Bone marrow (tissue), 2 donors: ENCODE results near the gene CCDC12.
"Not testable (repeated sequence)": the region's sequence is repeated elsewhere in the genome, so short reads cannot be mapped to it uniquely, and the experiment has no call there.

Experiments used
- DNase-seq, 2 donors: peaks; one replicate each; lab custom pipeline; 2025; lab: John Stamatoyannopoulos, UW

Gene CCDC12

DNA sequence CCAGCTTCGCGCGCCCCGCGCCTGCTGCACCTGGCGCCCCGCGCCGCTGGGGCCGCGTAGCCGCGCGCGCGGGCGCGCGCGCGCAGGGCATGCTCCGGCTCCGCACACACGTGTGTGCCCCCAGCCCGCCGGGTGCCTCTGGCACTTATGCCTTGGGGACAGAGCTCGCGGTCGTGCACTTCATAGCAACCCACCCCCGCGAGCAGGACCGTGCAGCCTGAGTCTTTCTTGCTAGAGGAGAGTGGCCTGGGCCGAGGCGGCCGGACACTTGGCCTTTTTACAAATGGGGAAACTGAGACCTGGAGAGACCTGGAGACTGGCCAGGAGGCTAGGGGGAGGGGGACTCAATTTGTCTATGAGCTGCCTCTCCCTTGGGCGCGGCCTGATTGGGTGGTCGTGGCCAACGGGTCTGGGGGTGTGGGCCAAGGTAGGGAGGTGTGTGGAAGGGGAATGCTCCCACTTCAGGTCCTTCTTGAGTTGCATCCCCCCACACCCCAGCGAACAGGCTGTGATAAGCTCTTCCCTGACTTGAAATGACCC is 3.5 kb upstream of the CCDC12 start:
- no peak for DNase-seq

DNA sequence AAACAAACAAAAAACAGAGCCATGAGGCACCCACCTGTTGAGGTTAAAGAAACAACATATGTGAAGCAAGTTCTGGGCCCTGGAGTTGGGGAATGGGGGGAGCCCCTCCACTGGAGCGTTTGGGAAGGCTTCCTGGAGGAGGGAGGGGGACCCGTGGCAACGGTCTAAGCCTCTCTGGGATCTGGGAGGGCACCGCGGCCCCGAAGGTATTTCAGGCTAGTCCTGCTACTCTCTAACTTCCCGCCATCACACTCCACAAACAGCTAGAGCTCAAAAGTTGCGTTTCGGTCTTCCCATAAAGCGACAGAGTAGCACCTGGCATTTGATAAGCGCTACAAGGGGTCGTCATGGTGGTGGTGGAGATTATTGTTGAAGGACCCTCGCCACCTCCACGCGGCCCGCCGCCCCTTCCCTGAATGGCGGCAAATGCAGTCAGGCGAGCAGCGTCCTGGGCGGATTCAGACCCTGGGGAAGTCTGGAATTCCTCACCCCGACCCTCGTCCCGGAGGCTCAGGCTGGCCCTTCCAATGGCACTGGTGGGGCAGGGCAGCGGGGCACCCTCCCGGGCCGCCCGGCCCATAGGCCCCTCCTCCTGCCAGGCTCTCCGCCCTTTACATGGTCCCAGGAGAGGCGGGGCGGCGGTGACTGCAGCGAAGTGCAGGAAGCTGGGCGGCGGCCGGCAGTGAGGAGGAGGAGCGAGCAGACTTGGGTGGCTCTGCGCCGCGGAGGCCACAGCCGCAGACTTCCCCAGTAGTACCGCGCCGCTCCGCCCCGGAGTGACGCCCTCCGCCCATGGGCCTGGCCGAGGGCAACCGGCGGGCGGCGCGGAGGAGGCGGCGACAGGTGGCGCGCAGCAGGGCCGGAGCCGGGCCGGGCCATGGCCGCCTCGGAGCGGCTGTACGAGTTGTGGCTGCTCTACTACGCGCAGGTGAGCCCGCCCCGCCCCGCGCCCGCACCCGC is 2.7 kb upstream of the CCDC12 start, which contains the start of gene NBEAL2:
TSS of gene NBEAL2 (plus strand) at position 682 of the 960 bp plus-strand sequence. CDS start at position 878, 196 bp downstream.
- peak; percentile 78 to 97 for DNase-seq

DNA sequence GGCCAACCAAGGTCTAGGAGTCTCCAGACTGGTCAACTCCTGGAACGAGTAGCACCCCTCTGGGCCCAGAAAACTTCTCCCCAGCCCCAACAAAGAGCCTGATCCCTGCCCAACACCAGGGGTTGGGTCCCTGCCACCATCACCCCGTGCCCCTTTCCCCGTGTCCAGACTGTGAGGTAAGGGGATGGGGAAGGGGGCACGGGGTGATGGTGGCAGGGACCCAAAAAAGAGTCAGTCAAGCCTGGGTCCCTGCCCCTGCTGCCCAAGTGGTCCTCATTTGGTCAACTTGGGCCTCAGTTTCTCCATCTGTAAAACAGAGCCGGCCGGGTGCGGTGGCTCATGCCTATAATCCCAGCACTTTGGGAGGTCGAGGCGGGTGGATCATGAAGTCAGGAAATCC is 1.8 kb upstream of the CCDC12 start:
- DNase-seq = no peak

DNA sequence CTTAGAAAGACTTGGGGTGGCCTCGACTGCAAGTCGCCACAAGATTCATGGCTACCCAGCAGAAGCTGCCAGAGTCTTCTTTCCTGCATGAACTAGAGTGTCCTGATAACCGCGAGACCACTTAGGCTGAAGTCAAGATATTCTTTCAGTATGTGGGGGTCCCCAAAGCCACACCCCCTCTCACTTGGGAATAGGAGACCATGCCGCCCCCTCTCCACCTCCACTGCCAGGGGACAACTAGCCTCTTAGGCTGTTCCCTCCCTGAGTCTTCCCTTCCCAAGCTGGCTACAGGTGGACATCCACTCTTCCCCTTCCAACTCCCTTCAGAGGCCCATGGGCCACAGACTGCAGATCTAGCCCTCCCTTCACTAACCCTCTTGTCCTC is 1.3 kb upstream of the CCDC12 start:
- no peak for DNase-seq

DNA sequence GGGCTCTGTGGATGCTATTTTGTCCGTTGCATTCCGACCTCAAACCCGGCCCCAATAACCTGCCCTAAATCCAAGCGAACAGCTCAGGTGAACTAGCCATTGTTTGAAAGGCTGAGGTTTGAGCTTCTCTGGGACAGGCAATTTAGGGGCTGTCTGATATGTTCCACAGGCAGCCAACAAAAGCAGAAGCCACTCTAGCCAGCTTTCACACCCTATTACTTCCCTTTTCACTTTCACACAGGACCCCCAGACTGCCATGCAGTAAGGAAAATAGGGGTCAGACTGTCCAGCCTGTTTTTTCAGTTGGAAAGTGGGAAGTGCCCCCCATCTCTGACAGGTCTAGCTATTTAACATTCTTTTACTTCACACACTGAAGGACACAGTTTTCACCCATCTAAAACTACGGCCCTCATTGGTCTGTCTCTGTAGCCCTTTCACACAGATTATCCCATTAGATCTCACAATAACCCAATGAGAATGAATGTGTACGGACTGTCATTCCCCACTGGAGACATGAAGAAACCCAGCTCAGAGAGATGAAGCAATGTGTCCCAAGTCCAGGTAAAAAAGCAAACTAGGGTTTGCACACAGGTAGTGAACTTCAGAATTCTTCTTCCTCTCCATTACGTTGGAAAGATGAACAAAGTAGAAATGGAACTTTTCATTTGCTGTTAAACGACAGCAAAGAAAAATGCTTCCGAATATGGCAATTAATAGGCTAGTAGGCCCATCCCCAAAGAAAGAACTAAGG is 1.9 kb downstream of the CCDC12 start:
- peak in 1 of 2 donors; percentile 31 for DNase-seq

DNA sequence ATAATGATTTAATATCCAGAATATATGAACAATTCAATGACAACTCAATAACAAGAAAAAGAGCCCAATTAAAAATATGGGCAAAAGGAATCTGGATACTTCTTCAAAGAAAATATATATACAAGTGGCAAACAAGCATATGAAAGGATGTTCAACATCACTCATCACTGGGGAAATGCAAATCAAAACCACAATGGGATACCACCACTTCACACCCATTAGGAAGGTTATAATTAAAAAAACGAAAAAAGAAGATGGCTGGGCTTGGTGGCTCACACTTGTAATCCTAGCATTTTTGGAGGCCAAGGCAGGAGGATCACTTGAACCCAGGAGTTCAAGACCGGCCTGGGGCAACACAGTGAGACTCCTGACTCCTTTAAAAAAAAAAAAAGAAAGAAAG is 4.1 kb downstream of the CCDC12 start:
- no peak for DNase-seq

DNA sequence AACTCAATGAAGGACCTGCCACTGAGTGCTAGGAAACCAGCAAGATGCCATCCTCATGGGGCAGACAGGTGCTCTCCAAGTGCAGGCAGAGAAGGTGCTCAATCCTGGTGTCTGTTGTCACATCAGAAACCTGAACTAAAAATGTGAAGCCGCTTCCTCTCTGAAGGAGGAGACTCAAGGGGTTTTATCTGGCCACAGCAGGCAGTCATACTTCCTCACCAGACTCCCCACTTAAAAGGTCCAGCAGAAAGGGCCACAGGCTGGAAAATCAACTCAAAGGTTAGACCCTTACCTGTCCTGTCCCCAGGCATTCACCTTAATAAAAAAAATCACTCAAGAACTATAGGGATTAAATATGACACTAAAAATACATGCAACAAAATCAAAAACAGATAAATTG is 4.8 kb downstream of the CCDC12 start:
- DNase-seq = no peak

DNA sequence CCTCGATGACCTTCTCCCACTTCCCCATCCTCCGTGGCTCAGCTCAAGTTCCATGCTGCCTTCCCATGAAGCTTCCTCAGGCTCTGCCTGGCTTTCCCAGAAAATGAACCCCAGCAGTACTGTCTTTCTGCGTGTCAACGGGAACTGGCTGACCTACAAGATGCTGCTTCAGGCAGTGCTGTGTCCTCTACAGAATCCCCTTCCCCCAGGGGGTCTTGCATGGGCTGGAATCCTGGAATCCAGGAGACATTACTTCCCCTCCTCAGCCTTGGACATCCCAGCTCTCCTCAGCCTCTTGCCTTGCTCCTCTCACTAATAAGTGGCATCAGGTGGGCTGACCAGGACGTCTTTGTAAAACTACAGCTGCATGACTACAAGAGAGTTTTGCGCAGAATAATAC is 5.4 kb downstream of the CCDC12 start:
- no peak for DNase-seq

DNA sequence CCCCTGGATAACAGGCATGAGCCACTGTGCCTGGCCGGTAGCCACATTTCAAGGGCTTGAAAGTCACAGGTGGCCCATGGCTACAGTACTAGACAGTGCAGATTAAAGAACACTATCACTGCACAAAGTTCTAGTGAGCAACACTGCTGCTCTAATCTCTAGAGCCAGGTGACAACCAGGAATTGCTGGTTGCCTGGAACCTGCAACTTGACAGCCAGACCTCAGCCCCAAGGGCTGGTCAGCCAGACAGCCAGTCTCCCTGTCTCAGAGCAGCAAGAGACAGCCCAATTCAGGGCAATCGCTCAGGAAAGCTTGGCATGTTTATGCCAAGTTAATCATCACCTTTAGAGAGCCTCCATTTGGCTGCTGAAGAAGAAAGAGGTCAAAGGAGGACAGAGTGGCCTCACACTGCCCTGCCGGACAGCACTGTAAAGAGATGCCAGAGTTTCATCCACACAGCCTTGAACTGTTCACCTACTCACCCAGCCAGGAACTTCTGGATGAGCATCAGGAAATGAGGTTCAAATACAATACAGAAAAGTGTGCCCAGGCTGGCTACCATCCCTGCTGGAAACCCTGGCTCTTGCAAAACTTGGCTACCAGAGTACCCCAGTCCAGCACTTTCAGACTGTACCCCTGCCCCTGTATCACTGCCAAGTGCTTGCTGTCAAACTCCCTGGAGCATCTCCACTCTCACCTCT is 6.0 kb downstream of the CCDC12 start:
- no peak for DNase-seq

DNA sequence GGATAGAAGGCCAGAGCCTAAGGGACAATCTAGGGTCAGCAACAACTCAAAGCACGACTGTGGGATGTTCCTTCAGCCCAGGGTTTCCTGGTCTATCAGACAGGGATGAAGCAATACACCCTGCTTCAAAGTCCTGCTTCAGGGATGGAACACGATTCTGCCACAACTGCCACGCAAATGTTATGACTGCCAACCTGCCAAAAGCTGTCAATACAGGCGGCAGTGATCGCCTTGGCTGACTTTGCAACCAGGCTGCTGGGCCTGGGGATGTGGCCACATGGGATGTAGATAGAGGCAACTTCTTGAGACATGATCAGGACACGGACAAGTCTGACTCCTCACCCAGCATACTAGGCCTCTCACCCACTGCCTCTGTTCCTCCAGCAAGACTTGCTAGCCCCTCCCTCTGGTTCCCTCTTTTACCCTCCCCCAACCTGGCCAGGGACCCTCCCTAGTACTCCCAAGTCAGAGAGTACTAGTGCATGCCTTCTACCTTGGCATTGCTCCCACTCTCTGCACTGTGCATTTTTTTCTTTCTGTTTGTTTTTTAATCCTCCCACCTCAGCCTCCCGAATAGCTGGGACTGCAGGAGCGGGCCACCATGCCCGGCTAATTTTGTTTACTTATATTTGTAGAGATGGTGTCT is 7.6 kb downstream of the CCDC12 start:
- no peak for DNase-seq

DNA sequence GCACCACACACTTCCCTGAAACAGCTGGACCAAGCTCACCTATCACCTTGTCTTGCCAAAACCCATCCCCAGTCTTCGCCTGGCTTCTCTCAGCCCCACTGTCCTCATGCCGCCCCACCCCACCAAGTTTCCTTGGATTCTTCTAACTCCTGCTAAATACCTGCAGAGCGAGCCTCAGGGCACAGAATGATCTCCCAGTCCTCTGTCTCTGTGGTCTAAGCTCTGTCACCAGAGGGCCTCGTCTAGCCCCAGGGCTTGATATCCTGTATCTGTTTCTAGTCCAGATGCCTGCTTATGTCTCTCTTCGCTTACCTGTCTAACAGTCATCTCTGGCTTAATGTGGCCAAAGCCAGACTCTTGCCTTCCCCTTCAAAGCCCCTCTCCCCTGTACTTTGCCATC is 9.7 kb downstream of the CCDC12 start:
- DNase-seq = no peak

DNA sequence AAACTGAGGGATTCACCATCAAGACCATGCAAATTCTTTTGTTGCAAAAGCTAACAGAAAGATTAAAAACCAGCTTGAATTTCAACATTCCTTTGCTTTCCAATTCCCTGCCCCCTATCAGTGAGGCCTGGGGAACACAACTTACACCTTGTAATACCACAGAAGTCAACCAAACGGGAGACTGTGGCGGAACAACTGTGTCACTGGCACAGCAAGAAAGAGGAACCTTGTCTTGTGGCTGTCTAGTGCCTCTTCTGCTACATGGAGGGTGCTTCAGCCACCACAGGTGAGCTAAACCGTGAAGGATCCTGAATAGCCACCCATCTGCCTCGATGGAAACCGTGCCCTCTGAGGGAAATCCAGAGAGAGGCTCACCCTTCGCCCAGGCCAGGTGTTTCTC is 11.4 kb downstream of the CCDC12 start:
- peak in 1 of 2 donors; percentile 59 for DNase-seq

DNA sequence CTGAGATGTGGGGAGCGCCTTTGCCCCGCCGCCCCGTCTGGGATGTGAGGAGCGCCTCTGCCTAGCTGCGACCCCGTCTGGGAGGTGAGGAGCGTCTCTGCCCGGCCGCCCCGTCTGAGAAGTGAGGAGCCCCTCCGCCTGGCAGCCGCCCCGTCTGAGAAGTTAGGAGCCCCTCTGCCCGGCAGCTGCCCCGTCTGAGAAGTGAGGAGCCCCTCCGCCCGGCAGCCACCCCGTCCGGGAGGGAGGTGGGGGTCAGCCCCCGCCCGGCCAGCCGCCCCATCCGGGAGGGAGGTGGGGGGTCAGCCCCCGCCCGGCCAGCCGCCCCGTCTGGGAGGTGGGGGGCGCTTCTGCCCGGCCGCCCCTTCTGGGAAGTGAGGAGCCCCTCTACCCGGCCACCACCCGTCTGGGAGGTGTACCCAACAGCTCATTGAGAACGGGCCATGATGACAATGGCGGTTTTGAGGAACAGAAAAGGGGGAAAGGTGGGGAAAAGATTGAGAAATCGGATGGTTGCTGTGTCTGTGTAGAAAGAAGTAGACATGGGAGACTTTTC is 12.4 kb downstream of the CCDC12 start:
- not testable (repeated sequence) for DNase-seq

DNA sequence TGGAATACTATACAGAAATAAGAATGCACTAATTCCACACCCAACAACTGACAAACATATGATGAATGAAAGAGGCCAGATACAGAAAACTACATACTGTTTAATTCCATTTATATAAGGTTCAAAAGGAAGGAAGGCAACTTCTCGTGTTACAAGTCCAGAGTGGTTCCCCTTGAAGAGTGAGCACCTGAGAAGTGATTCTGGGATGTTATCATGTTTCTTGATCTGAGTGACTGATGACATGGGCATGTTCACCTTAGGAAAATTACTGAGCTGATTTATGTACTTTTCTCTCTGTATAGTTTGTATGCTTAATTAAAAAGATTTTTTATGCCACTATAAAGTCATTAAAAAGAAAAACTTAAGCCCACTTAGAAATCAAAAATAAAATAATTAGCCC is 13.6 kb downstream of the CCDC12 start:
- DNase-seq = no peak

DNA sequence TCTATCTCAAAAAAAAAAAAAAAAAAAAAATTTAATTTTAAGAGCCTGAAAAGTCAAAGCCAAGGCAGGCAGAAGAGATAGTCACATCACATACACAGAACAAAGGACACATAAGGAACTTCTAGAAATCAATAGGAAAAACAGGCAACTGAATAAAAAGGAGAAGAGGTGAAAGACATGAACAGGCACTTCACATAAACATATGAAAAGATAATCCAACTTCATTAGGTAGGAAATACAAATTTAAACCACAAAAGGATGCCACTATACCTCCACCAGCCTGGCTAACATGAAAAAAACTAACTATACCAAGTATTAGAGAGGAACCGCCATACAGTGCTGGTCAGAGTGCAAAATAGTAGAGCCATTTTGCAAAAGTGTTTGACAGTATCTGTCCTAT is 14.1 kb downstream of the CCDC12 start:
- DNase-seq = no peak

DNA sequence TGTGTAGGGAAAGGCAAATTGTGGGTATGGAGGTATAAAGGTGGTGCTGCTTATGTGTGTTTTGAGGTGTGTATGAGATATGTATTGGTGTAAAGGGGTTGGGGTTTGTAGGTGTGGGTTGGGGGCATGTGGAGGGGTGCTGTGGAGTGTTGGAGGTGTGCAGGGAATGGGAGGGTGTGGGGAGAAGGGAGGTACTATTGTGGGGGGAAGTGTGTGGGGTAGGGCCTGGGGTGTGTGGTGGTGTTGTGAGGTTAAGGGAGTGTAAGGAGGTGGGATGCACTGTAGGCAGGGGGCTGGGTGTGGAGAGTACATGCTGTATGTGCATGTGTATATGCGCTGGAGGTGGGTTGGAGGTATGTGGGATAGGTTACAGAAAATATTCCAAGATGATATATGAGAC is 15.7 kb downstream of the CCDC12 start:
- DNase-seq = no peak

DNA sequence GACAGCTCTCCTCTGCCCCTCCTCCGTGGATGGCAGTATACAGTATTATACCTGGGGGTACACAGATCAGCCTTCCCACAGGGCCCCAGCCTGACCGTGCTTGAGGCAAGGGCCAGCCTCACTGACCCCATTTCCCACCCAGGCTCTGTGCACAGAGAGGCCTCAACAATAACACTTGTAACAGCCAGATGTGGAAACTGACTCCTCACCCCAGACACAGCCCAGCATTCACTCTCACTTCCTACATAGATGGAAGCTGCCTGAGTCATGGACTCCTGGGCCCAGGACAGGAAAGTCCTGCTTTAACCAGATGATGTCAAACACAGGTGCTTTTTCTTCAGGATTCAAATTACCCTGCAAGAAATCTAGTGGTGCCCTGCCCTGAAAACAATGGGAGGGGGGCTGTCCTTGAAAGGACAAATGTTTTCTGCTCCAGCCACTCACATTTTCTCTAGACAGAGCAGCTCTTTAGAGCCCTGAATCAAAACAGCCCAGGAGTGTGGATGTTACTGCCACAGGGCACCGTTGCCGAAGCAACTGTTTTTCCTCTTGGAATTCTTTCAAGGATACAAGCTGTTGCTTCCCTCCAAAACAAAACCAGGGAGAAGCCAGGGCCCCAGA is 16.4 kb downstream of the CCDC12 start:
- no peak for DNase-seq

DNA sequence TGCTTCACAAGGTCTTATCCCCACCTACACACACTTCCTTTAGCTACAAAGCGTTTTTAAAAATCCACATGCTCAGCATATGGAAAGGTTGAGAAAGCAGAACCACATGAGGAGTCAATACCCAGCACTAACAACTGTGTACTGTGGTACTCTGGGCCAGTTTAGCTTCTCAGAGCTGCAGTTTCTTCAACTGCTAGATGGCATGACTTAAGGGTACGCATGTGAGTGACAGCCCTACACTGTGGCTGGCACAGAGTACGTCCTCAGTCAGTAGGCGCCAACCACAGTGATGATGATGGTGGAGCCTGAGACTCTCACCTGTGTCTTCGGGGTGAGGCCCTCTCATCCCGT is 17.4 kb downstream of the CCDC12 start:
- DNase-seq = peak in 1 of 2 donors; percentile 43

DNA sequence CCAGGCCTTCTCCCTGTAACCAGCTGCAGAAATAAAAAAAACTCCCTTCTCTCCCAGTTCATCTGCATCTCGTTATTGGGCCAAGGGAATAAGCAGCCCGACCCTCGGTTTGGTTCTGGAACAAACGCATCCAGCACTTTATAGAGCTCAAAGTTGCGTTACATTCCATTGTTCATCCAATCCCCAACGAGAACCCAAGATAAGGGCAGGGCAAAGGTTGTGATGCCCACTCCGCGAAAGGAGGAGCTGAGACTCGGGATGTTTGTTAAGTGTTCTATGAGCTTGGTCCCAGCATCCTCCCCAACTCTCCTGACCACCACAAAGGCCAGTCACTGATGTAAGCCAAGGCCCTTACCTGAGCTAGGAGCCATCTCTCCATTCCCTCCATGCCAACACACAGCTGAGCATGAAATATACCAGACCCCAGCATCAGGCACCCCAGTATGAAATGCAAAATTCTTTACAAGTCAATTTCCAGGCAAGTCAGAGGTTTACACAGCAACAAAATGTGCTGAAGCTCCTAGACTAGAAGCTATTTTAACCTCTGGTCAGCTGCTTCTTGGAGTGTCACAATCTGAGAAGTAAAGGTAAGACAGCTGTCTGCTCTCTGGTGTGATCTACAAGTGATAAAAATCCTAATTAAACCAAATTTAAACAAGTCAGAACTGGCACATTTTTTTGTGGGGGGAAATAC is 17.9 kb downstream of the CCDC12 start:
- DNase-seq = no peak

DNA sequence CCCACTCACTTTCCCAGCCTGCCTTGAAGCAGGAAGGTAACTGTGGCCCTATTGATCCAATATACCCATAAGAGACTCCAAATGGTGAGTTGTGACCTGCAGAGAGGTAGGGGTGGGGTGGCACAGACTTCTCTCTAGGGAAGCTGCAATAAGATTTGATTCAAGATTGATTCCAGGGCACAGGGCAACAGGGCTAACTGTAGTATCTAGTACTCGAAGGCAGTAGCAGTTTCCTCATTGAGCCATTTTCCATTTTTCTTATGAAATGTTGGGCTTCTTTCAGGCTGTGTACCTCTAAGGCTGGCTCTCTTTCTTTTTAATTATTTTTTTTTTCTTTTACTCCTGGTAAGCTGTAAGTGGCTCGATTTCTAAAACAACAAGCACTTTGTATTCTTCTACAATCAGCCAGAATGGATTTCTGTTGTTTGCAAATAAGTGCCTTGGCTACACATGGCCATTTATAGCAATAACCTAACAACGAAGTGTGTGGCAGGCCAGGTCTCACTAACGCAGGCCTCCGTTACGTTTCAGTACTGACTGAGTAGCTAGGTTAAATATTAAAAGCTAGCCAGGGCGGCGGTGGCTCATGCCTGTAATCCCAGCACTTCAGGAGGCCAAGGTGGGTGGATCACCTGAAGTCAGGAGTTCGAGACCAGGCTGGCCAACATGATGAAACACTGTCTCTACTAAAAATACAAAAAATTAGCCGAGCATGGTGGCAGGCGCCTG is 19.3 kb downstream of the CCDC12 start:
- no peak for DNase-seq
